GM12873 (cell line): ENCODE results near the gene CLASRP.

ENCODE experiments used
- TF ChIP-seq, protein P1 (sequence below): IDR thresholded peaks from 2 replicates; pipeline ENCODE4 v1.5.1; 2012; ENCODE audit warnings: low read depth, mild to moderate bottlenecking, moderate library complexity, low read length, control low read depth; ENCODE audit not compliant: insufficient read depth; ENCODE audit errors: missing control alignments

Gene CLASRP

DNA sequence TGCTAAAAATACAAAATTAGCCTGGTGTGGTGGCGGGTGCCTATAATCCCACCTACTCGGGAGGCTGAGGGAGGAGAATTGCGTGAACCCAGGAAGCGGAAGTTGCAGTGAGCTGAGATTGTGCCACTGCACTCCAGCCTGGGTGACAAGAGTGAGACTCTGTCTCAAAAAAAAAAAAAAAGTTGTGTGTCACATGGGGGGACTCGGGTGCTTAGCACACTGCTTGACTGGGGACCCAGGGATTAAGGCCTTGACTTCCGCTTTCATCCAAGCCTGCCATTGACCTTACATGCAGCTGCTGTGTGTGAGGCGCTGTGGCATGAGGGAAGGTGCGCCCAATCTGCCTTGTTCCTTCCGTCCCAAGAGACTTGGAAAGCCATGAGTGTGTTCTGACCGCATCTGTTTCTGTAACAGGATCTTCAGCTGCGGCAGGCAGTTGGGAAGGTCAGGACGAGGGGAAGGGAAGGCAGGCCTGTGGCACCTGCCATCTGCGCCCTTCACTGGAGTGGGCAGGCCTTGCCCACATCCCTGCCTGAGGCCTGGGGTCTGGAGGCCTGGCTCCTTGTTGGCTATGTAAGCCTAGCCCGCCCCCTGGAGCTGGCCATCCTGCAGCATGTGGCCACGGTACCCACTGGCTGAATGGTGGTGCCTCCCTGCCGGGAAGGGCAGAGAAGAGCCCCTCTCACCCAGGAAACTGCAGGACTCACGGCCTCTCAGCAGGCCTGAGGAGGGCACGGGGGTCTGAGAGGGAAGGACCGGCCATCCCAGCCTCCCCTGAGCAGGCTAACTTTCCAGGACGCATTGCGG lies 77.2 kb downstream of the CLASRP start:
- TF ChIP-seq, protein P1, sequence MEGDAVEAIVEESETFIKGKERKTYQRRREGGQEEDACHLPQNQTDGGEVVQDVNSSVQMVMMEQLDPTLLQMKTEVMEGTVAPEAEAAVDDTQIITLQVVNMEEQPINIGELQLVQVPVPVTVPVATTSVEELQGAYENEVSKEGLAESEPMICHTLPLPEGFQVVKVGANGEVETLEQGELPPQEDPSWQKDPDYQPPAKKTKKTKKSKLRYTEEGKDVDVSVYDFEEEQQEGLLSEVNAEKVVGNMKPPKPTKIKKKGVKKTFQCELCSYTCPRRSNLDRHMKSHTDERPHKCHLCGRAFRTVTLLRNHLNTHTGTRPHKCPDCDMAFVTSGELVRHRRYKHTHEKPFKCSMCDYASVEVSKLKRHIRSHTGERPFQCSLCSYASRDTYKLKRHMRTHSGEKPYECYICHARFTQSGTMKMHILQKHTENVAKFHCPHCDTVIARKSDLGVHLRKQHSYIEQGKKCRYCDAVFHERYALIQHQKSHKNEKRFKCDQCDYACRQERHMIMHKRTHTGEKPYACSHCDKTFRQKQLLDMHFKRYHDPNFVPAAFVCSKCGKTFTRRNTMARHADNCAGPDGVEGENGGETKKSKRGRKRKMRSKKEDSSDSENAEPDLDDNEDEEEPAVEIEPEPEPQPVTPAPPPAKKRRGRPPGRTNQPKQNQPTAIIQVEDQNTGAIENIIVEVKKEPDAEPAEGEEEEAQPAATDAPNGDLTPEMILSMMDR, result no peak

DNA sequence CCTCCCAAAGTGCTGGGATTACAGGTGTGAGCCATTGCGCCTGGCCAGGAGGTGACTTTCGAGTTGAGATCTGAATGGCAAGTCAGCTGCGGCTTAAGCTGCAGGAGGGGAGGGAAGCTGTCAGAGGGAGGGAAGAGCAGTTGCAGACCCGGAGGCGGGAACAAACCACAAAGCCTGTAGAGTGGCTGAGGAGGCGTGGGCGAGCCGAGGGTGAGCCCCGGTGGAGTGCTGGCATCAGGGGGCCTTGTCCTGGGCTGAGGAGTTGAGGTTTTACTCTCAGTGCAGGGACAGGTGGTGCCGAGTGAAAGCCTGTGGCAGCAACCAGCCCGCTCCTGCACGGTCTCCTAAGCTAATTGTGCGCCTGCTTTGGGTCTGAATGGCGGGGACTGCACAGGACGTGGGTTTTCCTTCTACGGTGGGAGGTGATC lies 78.3 kb downstream of the CLASRP start:
- TF ChIP-seq, protein P1, result no peak

DNA sequence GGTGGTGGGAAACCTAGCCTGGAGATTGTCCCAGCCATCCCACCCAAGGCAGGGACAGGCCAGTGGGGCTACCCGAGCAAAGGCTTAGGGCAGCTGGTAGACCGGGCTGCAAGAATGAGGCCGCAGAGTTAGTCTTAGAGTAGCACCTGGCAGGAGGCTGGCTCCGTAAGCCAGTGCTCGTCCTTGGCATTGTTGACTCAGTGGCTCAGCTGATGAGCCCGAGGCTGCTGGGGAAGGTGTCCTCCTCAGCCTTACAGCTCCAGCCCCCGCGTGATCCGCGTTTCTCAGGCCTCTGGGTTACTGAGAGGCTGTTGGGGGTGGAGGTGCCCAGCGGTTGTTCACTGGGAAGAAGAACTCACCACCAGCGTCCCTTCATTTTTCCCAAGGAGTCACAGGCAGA lies 78.8 kb downstream of the CLASRP start:
- TF ChIP-seq, protein P1, result no peak

- TF ChIP-seq, protein P1, result no peak
These were observed 79.3 kb downstream of the CLASRP start for GRCh38 chr19:45118106-45118505.

DNA sequence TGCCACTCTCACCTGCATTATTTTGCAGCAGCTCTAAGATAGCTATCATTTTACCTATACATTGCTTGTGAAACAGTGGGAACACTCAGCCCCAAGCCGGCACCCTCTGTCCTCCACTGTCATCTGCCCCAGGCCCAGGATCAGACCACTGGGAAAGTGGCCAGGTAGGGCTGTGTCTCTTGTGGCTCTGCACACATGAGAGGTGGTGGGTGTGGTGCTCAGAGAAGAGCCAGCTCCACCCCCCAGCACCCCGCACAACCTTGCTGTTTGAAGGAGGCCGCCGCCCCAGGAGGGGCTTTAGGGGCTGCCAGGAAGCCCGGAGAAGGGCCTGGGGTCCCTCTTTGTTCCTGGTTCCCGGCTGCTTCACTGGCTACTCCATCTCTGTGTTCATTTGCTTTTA lies 80.7 kb downstream of the CLASRP start:
- TF ChIP-seq, protein P1, result no peak
